GM12892 (cell line): Measurements from ENCODE around the gene SMYD3.

ENCODE experiments used
- DNase-seq: peaks from one replicate; pipeline ENCODE4 v3.0.0; 2011; ENCODE audit not compliant: insufficient read length
- FAIRE-seq: peaks from 2 replicates; lab custom pipeline; 2011; peaks lifted over from hg19 to GRCh38; lab: Jason Lieb, UNC
- POLR2A ChIP-seq: IDR thresholded peaks from 2 replicates; pipeline ENCODE4 v1.6.1; 2011; ENCODE audit warnings: low read depth, low read length, control low read depth
- POLR2AphosphoS5 ChIP-seq: IDR thresholded peaks from 2 replicates; pipeline ENCODE4 v1.6.1; 2011; ENCODE audit warnings: low read depth, low read length, control low read depth
- TAF1 ChIP-seq: IDR thresholded peaks from 2 replicates; pipeline ENCODE4 v1.6.1; 2011; ENCODE audit warnings: low read depth, mild to moderate bottlenecking, control low read depth, low read length, borderline replicate concordance

The SMYD3 gene

DNA sequence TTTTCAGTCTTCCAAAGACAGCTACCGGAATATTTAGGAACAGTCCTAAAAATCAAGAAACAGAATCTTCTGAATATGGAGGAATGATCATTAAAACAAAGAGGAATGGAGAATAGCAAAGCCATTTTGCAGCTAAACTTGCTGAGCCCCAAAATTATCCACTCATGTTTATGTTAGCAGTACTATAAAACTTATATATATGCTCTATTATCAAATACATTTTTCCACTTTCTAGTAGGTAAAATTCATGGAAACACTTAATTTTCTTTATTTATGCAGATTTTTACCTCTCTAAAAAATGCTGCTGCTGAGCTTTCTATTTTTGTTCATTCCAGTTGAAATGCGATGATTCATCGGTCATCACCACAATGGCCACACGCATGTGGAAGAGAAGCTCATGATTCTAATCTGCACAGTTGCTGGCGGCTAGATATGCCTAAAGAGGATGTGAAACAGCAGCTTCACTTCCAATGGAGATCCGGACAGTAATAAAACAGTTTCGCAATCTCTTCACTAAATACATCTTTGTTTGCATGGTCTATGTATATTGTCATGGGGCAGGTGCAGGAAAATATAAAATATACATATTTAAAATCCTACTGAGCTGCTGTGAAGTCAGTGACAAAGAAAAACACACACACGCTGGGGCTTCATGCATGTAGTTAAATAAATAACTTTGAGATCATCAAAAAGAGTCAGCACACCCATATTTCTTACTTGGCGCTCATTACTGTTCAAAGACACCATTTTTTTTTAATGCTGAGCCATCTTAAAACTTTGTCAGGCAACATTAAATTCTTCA lies 292.2 kb downstream of the SMYD3 start:
- FAIRE-seq (peak; percentile 14), DNase-seq (no peak)
- TF ChIP-seq TAF1 (no peak), POLR2A (no peak), POLR2AphosphoS5 (no peak)

DNA sequence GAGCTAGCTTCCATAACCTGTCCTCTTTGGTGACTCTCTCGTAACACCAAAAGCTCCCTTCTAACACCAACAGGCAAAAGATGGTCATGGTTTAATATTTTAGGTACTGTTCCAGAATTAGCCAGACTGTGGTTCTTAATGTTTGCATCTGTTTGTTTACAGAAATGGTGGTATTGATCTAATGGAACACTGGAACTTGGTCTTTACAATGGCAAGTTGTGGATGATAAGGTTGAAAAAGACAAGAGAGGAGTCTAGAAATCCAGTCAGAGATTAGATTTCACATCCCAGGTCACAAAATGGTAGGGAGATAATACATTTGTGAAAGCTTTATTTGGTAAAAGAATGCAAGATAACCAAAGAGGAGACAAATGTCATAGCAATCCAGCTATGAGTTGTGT lies 293.1 kb downstream of the SMYD3 start:
- TF ChIP-seq POLR2AphosphoS5 (no peak), POLR2A (no peak), TAF1 (no peak)
- no peak for FAIRE-seq
- no peak for DNase-seq

DNA sequence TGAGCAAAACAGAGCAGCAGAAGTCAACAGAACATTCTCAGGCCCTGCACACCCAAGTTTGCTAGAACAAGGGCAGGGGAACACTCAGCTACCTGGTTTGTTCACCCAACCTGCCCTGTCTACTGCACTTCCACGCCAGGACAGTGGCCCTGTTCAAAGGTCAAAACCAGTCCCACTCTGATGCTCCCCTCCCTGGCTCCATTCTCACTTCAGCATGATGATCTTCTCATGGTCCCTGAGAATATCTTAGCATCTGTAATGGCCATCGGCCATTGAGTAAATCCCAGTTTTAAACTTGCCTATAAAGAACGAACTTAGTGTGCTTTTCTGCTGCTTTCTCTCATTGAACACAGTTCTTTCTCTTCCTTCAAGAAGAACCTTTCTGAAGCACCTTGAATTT lies 293.6 kb downstream of the SMYD3 start:
- no peak for TF ChIP-seq POLR2A
- TF ChIP-seq POLR2AphosphoS5, result no peak
- TF ChIP-seq TAF1, result no peak
- DNase-seq (no peak), FAIRE-seq (peak; percentile 58)

DNA sequence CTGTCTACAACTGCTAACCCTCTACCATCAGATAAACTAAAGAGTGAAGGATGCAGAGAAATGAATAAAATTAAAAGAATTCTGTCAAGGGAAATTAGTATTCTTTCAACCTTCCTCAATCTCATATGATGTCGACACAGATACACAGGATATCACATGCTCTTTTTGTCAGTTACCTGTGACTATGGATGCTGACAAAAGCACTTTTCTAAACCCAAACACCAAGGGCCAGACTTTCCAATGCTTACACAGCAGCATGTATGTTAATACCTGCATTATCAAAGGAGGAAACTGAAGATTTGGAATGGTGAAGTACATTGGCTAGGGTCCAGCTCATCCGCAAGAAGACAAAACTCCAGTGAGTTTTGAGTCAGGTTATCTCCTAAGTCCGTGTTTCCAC lies 294.0 kb downstream of the SMYD3 start:
- TF ChIP-seq POLR2A (no peak), TAF1 (no peak), POLR2AphosphoS5 (no peak)
- DNase-seq, result no peak
- FAIRE-seq, result peak; percentile 9

DNA sequence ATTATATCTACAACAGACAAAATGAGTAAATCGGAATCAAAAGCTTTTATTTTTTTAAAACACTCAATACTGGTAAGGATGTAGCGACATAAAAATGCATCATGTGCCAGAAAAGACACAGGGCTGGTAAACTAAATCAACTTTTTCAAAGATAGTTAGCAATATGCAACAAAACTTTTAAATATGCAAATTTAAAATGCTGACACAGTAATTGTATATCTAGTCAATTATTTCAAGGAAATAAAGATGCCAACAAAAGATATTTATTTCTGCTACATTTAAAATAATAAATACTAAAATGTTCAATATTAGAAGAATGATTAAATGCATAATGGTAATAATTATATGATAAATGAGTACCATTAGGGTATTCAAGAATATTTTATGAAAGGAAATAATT lies 295.1 kb downstream of the SMYD3 start:
- DNase-seq (no peak), FAIRE-seq (no peak)
- TF ChIP-seq POLR2A (no peak), POLR2AphosphoS5 (no peak), TAF1 (no peak)

DNA sequence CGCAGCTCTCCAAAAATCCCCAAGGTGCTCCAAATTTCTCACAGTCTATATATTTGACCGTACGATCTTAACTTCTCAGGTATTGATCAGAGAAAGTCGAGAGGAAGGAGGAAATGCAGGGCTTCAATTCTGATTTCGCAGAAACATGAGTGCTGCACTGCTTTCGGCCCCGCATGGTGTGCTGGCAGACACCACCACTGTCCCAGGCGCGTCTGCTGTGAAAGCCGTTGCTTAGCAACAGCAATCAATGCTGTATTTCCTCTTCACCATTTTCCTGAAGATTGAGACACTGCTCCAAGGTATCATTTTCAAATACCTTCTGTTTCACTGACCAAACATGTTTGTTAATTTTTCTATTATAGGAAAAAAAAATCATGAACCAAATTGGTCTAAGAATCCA lies 296.3 kb downstream of the SMYD3 start:
- no peak for DNase-seq

DNA sequence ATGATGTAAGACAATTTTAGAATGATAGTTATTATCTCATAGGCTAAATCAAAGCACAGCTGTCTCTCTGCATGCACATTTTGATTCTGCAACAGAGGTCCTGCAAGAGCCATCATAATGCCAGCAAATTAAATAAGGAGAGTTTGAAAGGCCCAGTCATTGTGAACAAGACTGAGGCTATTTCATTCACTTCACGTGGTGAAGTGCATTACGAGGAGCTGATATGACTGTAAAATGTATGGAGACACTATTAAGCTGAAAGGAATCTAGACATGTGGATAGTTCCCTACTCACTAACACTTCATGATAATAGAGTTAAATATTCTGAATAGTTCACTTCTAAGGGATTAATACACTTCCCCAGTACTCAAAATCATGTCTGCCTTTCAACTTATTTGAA lies 299.0 kb downstream of the SMYD3 start:
- TF ChIP-seq POLR2A (no peak), TAF1 (no peak), POLR2AphosphoS5 (no peak)
- FAIRE-seq (no peak), DNase-seq (no peak)

More for the DNA sequence above, 296.3 kb downstream of the SMYD3 start:
- no peak for FAIRE-seq
- TF ChIP-seq TAF1, result no peak
- TF ChIP-seq POLR2A, result no peak
- no peak for TF ChIP-seq POLR2AphosphoS5

DNA sequence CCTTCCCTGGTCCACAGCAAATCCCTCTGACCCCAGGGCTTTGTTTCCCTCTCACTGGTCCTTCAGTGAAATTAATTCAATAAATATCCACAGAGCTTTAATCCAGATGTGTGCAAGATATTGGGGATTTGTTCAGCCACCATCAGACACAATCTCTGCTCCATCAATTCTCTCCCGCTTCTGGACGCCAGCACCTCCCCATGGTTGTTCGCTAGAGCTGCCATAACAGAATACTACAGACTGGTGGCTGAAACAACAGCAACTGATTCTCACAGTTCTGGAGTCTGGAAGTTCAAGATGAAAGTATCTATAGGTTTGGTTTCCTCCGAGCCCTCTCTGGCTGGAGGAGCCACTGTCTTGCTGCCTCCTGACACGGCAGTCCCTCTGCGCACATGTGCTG lies 303.9 kb downstream of the SMYD3 start:
- TF ChIP-seq POLR2A (no peak), POLR2AphosphoS5 (no peak), TAF1 (no peak)
- DNase-seq (no peak), FAIRE-seq (no peak)

DNA sequence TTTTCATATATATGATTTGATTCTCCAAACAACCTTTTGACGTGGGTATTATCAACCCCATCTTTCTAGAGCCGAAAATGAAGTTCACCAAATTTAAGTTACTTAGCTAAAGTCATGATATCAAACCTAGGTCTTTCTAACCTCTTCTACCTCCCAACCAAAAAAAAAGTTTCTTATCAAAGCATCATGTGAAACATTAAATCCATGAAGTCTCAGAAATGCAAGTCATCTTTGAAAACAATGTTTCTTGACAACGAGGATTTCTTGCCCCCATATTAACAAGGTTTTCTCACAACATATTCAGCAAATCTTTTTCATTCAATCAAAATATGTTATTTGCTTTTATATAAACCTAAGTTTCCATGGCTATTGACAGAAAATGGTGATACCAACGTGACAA lies 306.3 kb downstream of the SMYD3 start:
- TF ChIP-seq POLR2AphosphoS5, result no peak
- no peak for TF ChIP-seq POLR2A
- no peak for TF ChIP-seq TAF1

DNA sequence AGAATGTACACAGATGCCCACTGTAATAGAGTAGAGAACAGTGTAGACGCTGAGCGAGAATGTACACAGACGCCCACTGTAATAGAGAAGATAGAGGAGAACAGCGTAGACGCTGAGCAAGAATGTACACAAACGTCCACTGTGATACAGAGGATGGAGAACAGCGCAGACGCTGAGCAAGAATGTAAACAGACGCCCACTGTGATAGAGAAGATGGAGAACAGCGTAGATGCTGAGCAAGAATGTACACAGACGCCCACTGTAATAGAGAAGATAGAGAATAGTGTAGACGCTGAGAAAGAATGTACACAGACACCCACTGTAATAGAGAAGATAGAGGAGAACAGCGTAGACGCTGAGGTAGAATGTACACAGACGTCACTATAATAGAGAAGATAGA lies 306.9 kb downstream of the SMYD3 start:
- FAIRE-seq (no peak), DNase-seq (no peak)
- TF ChIP-seq POLR2A (no peak), TAF1 (no peak), POLR2AphosphoS5 (no peak)

More for the DNA sequence above, 306.3 kb downstream of the SMYD3 start:
- DNase-seq, result no peak
- no peak for FAIRE-seq

DNA sequence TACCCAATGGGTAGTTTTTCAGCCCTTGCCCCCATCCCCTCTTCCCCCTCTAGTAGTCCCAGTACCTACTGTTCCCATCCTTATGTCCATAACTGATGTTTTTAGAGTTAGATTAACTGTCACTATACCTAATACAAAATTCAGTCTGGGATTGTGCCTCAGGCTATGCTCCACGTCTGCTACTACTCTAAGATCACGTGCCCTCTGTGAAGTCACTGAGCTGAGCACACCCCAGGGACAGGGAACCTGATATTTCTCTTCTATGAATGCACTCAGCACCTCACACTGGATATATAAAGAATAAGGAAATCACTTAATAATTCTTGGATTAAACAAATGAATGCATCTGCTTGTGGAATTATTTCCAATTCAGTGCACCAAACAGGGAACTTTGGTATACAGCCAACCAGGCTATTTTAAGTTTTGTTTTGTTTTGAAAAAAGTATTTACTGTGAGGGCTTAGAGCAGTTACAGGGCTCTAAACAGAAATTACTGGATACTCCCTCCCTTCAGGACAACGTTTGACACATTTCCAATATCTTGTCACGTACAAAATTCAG lies 307.9 kb downstream of the SMYD3 start:
- DNase-seq, result no peak
- TF ChIP-seq POLR2AphosphoS5 (no peak), POLR2A (no peak), TAF1 (no peak)
- FAIRE-seq, result no peak

DNA sequence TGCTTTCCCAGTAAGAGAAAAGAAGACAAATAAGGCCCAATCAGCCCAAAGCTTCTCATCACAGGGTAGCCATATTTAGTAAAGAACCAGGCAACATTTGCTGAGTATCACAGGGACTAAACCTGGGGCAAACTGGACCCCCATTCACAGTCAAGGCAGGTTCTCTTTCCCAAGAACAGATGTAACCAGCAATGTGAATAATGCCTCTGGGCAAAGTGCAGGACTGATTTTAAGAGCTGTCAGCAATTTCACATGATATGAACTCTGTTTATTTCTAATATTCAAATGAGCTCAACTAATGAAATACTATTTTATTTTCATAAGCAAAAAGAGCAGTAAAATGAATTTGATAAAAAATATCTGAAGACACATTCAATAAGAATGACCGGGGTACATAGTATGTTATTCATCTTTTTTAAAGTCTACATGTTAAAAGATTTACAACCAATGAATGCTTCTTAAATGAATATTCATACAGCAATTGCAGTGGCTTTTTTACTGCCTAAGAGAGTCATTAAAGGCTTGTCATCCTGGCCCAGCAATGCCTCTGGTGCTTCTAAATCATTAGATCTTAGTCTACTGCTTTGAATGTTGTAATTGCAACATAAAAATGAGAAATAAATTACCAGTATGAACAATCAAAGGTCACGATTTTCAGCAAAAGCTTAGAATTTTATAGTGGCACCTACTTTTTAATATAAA lies 308.8 kb downstream of the SMYD3 start:
- DNase-seq, result no peak
- TF ChIP-seq TAF1, result no peak
- no peak for TF ChIP-seq POLR2AphosphoS5
- no peak for TF ChIP-seq POLR2A
- FAIRE-seq, result no peak
